GM23338 (cell line): Measurements from ENCODE around the gene HSPB6.

Experiments
- CREB1 ChIP-seq: fragments of 250-450 bp; sonication (Bioruptor Pico); IDR thresholded peaks from 2 replicates; pipeline ENCODE4 v1.5.0; 2020; ENCODE audit warnings: low read depth, mild to moderate bottlenecking, moderate library complexity
- CTCF ChIP-seq, 2 experiments: fragments of 200-600 bp in 1 of 2; sonication (generic) in 1 of 2; conservative IDR thresholded peaks; 2 replicates each; pipeline versions ENCODE4 v1.5.1 to v1.6.1; 2016 to 2017; ENCODE audit warnings: antibody characterized with exemption in 2 of 2, low read depth in 2 of 2, mild to moderate bottlenecking in 2 of 2, moderate library complexity in 1 of 2
- EZH2 ChIP-seq: fragments of 200-600 bp; sonication (generic); IDR thresholded peaks from one replicate; pipeline ENCODE4 v1.8.0; 2017; ENCODE audit warnings: antibody characterized with exemption, mild to moderate bottlenecking, low read depth; ENCODE audit not compliant: unreplicated experiment
- EZH2phosphoT487 ChIP-seq: fragments of 200-600 bp; sonication (generic); IDR thresholded peaks from one replicate; pipeline ENCODE4 v1.8.1; 2018; ENCODE audit warnings: antibody characterized with exemption; ENCODE audit not compliant: unreplicated experiment
- JUNB ChIP-seq: IDR thresholded peaks from one replicate; pipeline ENCODE4 v1.6.1; 2016; ENCODE audit warnings: antibody characterized with exemption; ENCODE audit not compliant: unreplicated experiment
- POLR2AphosphoS5 ChIP-seq: IDR thresholded peaks from 2 replicates; pipeline ENCODE4 v1.6.1; 2016; ENCODE audit warnings: antibody characterized with exemption, low read depth
- REST ChIP-seq: IDR thresholded peaks from one replicate; pipeline ENCODE4 v1.6.1; 2018; ENCODE audit warnings: antibody characterized with exemption; ENCODE audit not compliant: unreplicated experiment
- STAT1 ChIP-seq: IDR thresholded peaks from one replicate; pipeline ENCODE4 v1.6.1; 2016; ENCODE audit warnings: antibody characterized with exemption; ENCODE audit not compliant: unreplicated experiment

GRCh38 chr19:35780058-35780457 lies 23.2 kb upstream of the HSPB6 start:
- TF ChIP-seq CTCF (conservative IDR thresholded peaks at IDR 0.05; ENCODE audit: low read depth in 2 of 2) (no peak), JUNB (no peak), EZH2 (no peak), REST (no peak), STAT1 (no peak), POLR2AphosphoS5 (no peak), CREB1 (CRISPR knock-in tag) (no peak), EZH2phosphoT487 (no peak)
